Activated naive CD8-positive, alpha-beta T cell treated with anti-CD3 and anti-CD28 coated beads for 36 hours (primary cell): ENCODE results near the gene HTRA3. TPM values are rescaled to one million over a fixed set of nuclear protein-coding genes. Genes with fewer than 3 reads are reported as not detected.

Source experiments
- DNase-seq: peaks from one replicate; pipeline ENCODE4 v3.0.0; 2021
- H3K27ac Mint-ChIP-seq: one replicate; pipeline ENCODE4 v1.8.0; 2022; ENCODE audit warnings: mild to moderate bottlenecking, moderate library complexity, mixed read lengths
- H3K27me3 Mint-ChIP-seq: one replicate; pipeline ENCODE4 v1.8.0; 2022; ENCODE audit warnings: mild to moderate bottlenecking, mixed read lengths
- H3K36me3 Mint-ChIP-seq: one replicate; pipeline ENCODE4 v1.8.0; 2021; ENCODE audit warnings: mild to moderate bottlenecking, mixed read lengths
- H3K4me1 Mint-ChIP-seq: one replicate; pipeline ENCODE4 v1.8.0; 2021; ENCODE audit warnings: mixed read lengths
- H3K4me3 Mint-ChIP-seq: one replicate; pipeline ENCODE4 v1.8.0; 2022; ENCODE audit warnings: mild to moderate bottlenecking, moderate library complexity, mixed read lengths
- H3K9me3 Mint-ChIP-seq: one replicate; pipeline ENCODE4 v1.8.0; 2022; ENCODE audit warnings: mixed read lengths
- total RNA-seq, 2 experiments: library from RNA; stranded (reverse); gene quantifications; one replicate each; pipeline ENCODE4 v1.2.3, GENCODE V29; 2021

HTRA3 gene
- total RNA-seq, 2 experiments from 2014 or later: not detected

DNA sequence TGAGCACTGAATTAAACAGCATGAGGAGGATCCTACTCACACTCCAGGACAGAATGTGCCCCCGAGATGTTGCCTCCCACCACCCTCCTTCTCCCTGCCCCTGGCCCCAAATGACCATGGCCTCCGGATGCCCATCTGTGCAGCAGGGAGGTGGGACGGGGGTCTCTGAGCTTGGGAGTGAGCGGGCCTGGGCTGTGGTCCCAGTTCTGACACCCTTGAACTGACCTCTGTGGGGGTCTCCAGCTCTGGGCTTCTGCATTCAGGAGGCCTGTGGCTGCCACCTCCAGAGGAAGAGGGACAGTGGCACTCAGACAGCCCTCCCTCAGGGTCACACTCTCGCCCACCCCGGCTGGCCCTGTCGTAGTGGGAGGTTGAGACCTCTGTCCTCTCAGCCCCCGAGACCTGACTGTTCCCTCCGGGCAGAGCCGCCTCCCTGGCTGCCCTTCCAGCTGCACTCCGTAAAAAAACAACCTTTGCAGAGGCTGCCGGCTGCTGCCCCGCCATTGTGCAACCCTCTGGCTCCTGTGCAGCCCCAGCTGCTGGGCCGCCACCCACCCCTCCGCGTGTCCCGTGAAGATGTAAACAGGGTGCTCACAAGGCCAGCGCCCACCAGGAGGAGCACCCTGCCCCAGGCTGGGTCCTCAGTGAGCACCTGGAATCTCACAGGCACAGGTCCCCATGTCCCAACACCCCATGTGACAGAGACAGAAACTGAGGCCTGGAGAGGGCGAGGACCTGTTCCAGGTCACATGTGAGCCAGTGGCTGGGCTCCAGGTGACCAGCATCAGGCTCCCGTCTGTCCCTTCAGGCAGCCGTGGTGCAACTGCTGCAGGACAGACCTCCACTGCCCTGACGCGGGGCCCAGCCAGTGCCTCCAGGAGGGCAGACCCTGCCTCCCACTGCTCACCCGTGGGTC, 39.6 kb downstream of the HTRA3 start:
- Mint-ChIP-seq H3K9me3 (peaks cover 9% of the 10 kb centered on the region), H3K27ac (no peak overlapping the region), H3K4me1 (no peaks in the 10 kb centered on the region), H3K36me3 (no peaks in the 10 kb centered on the region), H3K27me3 (no peaks in the 10 kb centered on the region), H3K4me3 (no peak overlapping the region)
- no peak for DNase-seq

DNA sequence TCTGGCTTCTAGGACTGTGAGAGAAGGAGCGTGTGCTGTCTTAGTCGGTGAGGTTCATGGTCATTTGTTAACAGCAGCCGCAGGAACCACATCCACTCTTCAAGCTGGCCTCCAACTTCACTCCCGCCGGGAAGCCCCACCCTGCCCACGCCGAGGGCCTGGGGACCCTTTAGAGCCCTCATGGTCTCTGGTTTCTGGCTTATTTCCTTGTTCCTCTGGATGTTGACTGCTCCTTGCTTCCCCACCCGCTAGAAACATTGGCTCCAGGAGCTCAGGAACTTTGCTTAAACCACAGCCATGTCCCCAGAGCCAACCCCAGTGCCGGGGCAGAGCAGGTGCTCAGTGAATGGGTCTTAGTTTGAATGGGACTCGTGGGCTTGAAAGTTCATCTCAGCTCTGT, 40.8 kb downstream of the HTRA3 start:
- H3K4me1 Mint-ChIP-seq: no peaks in the 10 kb centered on the region
- H3K36me3 Mint-ChIP-seq: no peaks in the 10 kb centered on the region
- DNase-seq: no peak
- H3K27me3 Mint-ChIP-seq: no peaks in the 10 kb centered on the region
- no peak overlapping the region for H3K27ac Mint-ChIP-seq
- peaks cover 9% of the 10 kb centered on the region for H3K9me3 Mint-ChIP-seq
- no peak overlapping the region for H3K4me3 Mint-ChIP-seq

DNA sequence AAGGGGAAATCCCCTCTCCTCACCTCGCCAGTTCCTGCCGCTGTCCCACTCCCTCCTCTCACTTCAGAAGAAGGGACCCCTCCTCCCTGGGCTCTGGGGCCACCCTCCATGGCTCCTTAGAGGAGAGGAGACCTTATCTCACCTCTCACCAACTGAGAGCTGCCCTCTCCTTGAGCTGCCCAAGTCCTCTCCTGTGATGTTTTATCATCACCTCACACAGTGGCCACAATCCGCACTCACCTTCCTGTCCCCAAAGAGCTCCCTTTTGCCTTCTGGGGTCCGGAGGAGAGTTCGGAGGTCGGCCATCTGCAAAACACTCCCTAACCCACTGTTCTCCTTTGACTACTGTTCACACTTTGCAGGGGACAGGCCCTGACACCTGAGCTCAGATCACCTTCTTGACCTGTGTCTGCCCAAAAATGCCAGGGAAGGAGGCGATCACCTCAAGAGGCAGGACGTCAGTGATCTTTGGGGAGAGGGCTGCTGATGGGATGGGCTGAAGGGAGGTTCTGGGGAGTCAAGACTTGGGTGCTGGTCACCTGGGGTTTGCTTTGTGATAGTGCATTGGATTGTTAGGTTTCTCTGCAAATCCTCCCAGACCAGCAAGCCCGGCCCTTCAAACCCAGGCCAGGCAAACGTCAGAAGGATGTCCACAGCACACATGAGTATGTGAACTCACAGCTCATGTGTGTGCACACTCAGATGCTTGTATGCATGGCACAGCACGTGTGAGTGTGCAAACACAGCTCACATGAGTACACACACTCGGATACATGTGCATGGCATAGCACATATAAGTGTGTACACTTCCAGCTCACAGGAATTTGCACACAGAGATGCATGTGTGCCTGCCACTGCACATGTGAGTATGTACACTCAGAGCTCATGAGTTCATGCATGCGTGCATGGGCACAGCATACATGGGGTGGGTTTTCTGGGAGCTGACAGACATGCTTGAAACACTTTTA, 41.8 kb downstream of the HTRA3 start:
- H3K27me3 Mint-ChIP-seq: no peaks in the 10 kb centered on the region
- H3K4me1 Mint-ChIP-seq: no peaks in the 10 kb centered on the region
- no peak overlapping the region for H3K27ac Mint-ChIP-seq
- H3K4me3 Mint-ChIP-seq: no peak overlapping the region
- no peak for DNase-seq
- peaks cover 9% of the 10 kb centered on the region for H3K9me3 Mint-ChIP-seq
- H3K36me3 Mint-ChIP-seq: no peaks in the 10 kb centered on the region

DNA sequence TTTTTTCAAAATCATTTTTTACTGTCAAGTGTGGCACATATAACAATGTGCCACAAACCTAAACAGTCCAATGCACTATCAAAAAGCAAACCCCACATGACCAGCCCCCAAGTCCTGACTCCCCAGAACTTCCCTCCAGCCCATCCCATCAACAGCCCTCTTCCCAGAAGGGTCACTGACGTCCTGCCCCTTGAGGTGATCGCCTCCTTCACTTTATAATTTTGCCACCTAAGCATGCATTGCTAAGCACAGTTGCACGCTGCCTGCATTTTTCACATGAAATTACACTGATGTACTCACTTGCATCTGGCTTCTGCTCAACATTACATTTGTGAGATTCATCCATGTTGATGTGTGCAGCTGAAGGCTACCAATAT, 42.5 kb downstream of the HTRA3 start:
- H3K4me1 Mint-ChIP-seq: no peaks in the 10 kb centered on the region
- no peaks in the 10 kb centered on the region for H3K27me3 Mint-ChIP-seq
- no peak for DNase-seq
- peaks cover 9% of the 10 kb centered on the region for H3K9me3 Mint-ChIP-seq
- no peaks in the 10 kb centered on the region for H3K36me3 Mint-ChIP-seq
- H3K4me3 Mint-ChIP-seq: no peak overlapping the region
- no peak overlapping the region for H3K27ac Mint-ChIP-seq

DNA sequence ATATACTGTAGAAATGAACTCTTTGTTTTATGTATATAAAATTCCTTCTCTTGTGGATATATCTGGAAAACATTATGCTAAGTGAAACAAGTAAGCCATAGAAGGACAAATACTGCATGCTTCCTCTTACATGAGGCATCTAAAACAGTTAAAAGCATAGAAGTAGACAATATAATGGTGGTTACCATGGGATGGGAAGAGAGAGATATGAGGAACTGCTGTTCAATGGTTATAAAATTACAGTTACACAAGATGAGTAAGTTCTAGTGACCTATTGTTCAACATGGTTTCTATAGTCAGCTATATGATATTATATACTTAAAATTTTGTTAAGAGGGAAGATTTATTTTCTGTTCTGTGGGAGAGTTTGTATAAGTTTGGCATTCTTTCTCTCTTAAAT, 43.4 kb downstream of the HTRA3 start:
- peaks cover 9% of the 10 kb centered on the region for H3K9me3 Mint-ChIP-seq
- DNase-seq: no peak
- H3K4me1 Mint-ChIP-seq: no peaks in the 10 kb centered on the region
- no peaks in the 10 kb centered on the region for H3K36me3 Mint-ChIP-seq
- H3K27me3 Mint-ChIP-seq: no peaks in the 10 kb centered on the region
- no peak overlapping the region for H3K4me3 Mint-ChIP-seq
- H3K27ac Mint-ChIP-seq: no peak overlapping the region

DNA sequence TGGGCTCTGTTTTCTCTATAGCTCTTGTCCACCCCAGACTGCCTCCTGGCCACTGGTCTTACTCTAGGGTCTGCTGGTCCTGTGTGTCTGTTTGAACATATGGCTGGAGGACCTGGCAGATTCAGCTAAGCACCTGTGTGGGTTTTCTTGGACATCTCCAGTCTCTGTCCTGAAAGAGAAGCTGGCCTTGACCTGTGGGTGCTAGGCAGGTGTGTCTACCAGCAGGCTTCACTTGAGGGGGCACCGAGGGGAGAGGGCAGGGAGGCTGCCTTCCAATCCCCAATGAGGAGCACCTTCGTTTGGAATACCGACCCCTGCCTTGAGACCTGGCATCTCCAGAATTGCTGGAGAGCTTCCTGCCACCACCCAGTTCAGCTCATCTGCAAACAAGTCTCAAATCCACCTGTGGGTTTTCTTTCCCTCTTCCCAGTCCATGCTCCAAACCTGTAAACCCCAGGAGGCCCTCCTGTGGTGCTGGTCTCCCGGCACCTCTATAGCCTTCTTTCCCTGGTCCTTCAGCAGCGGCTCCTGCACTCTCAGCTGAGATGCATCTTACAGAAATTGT, 45.2 kb downstream of the HTRA3 start:
- Mint-ChIP-seq H3K4me3 (no peak overlapping the region), H3K9me3 (peaks cover 9% of the 10 kb centered on the region), H3K36me3 (no peaks in the 10 kb centered on the region), H3K4me1 (no peaks in the 10 kb centered on the region), H3K27ac (no peak overlapping the region), H3K27me3 (no peaks in the 10 kb centered on the region)
- DNase-seq: no peak

DNA sequence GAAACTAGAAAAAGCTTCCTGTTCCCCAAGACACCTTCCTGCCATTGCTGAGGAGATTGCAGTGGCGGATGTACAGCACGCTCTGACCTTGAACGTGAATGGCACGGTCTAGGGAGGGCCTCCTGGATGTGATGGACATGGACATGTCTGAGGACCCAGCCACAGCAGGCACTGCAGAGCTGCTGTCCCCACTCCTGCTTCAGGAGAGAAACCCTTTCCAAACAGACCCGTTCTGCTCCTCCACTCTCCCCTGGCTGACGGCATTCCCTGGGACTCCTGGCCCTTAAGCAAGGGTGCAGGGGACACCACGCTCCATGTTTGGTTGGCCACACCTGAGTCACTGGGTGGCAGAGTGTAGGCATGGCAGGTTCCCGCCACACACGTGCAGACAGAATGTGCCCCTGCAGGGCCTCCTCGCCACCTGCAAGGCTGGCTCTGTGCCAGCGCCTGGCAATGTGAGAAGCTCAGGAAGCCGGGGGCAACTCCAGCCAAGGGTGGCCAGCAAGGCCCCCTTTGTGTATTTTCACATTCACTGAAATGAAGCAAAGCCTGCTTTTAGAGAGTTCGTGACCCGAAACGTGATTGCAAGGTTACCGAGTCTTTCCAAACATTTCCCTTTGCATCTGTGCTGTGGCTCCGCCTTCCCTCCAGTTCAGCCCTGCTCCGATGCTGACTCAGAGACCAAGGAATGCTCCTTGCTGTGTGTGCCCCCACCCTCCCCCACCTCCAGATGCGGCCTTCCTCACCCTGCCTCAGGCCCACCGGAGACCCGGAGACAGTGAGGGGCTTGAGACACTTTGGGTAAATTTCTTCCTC, 46.1 kb downstream of the HTRA3 start:
- no peaks in the 10 kb centered on the region for H3K36me3 Mint-ChIP-seq
- H3K27me3 Mint-ChIP-seq: no peaks in the 10 kb centered on the region
- no peaks in the 10 kb centered on the region for H3K4me1 Mint-ChIP-seq
- H3K4me3 Mint-ChIP-seq: no peak overlapping the region
- H3K27ac Mint-ChIP-seq: no peak overlapping the region
- no peak for DNase-seq
- H3K9me3 Mint-ChIP-seq: peaks cover 9% of the 10 kb centered on the region

DNA sequence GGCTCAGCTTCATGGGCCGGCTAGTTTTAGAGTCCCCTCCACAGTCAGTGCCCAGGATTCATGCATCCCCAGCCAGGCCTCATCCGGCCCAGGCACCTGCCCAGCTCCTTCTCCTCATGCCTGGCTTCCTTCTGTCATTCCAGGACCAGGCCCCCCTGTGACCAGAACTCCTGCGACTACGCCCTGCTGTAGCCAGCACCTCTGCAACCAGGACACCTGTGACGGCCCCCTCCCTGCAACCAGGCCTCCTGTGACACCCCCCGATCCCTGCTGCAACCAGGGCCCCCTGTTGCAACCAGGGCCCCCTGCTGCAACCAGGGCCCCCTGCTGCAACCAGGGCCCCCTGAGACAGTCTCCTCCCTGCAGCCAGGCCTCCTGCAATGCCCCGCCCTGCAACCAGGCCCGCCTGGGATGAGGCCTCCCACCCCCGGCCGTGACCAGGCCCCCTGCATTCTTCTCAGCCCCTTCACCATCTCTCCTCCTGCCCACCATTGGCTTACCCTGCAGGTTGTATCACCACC, 46.8 kb downstream of the HTRA3 start:
- no peak for DNase-seq
- peaks cover 9% of the 10 kb centered on the region for H3K9me3 Mint-ChIP-seq
- no peak overlapping the region for H3K4me3 Mint-ChIP-seq
- H3K4me1 Mint-ChIP-seq: no peaks in the 10 kb centered on the region
- no peaks in the 10 kb centered on the region for H3K27me3 Mint-ChIP-seq
- H3K27ac Mint-ChIP-seq: no peak overlapping the region
- H3K36me3 Mint-ChIP-seq: no peaks in the 10 kb centered on the region

DNA sequence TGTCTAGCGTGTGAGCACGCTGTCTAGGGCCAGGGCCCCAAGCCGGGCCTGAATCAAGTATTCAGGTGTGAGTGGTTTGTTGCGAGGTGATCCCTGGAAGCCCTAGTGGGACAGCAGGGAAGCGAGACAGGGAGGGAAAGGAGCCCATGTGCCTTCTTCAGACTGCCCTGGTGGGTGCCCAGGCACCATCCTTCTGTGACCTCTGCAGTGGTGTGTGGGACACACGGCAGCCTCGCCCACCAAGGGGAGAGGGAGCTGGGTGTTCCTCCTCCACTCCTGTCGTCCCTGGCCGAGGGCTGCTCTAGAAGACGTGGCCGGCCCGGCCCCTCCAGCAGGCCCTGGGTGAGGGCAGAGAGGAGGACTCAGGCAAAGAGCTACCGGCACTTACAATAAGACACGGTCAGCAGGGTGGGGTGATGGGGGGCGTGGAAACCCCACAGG, 47.4 kb downstream of the HTRA3 start:
- Mint-ChIP-seq H3K36me3 (no peaks in the 10 kb centered on the region), H3K4me3 (no peak overlapping the region), H3K9me3 (peaks cover 9% of the 10 kb centered on the region), H3K4me1 (no peaks in the 10 kb centered on the region), H3K27me3 (no peaks in the 10 kb centered on the region), H3K27ac (no peak overlapping the region)
- no peak for DNase-seq

DNA sequence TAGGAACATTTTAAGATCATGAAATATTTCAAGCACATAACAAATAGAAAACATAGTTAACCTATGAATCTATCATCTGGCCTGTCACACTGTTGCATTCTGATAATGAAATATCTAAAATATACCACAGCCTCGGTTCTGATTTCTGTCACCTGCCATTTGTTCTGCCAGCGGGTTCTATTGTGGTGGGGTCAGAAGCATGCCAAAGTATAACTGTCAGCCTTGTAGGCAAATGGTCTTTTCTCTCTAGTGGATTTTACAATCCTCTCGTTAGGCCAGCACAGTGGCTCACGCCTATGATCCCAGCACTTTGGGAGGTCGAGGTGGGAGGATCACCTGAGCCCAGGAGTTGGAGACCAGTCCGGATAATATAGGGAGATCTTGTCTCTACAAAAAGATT, 47.9 kb downstream of the HTRA3 start:
- Mint-ChIP-seq H3K4me3 (no peak overlapping the region), H3K27me3 (no peaks in the 10 kb centered on the region), H3K36me3 (no peaks in the 10 kb centered on the region), H3K27ac (no peak overlapping the region), H3K9me3 (peaks cover 5% of the 10 kb centered on the region), H3K4me1 (no peaks in the 10 kb centered on the region)
- no peak for DNase-seq

DNA sequence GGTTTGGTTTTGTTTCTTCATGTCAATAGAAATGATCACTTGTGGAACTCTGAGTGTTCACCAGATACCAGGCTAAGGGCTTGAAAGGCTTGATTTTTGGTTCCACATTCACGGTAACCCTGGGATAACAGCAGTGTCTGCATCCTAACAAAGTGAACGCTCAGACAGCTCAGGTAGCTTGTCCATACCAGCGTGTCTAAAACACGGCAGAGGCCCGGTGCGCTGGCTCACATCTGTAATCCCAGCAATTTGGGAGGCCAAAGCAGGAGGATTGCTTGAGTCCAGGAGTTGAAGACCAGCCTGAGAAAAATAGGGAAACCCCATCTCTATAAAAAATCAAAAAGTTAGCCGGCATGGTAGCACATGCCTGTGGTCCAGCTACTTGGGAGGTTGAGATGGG, 49.0 kb downstream of the HTRA3 start:
- Mint-ChIP-seq H3K36me3 (no peaks in the 10 kb centered on the region), H3K9me3 (peaks cover 2% of the 10 kb centered on the region)
- no peak for DNase-seq

DNA sequence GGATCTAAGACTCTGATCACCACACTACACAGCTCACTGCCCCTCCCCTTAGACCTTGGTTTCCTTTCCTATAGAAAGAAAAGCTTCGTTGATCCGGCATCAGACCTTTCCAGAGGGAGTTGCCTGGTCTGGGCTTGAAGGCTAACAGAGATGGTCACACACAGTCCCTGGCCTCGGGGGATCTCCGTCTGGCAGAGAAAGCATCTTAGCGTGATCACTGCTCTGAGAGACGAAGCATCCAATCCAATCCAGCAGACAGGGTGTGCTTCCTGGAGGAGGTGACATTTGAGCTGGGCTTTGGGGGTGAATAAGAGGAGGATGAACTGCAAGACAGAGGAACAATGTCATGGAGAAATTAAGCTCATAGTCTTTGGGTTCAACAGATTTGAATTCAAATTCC, 49.5 kb downstream of the HTRA3 start:
- no peaks in the 10 kb centered on the region for H3K27me3 Mint-ChIP-seq
- no peak overlapping the region for H3K27ac Mint-ChIP-seq
- H3K36me3 Mint-ChIP-seq: no peaks in the 10 kb centered on the region
- H3K9me3 Mint-ChIP-seq: no peaks in the 10 kb centered on the region
- no peaks in the 10 kb centered on the region for H3K4me1 Mint-ChIP-seq
- H3K4me3 Mint-ChIP-seq: no peak overlapping the region
- no peak for DNase-seq

More for the DNA sequence above, 49.0 kb downstream of the HTRA3 start:
- no peak overlapping the region for H3K27ac Mint-ChIP-seq
- no peaks in the 10 kb centered on the region for H3K4me1 Mint-ChIP-seq
- no peaks in the 10 kb centered on the region for H3K27me3 Mint-ChIP-seq
- no peak overlapping the region for H3K4me3 Mint-ChIP-seq

DNA sequence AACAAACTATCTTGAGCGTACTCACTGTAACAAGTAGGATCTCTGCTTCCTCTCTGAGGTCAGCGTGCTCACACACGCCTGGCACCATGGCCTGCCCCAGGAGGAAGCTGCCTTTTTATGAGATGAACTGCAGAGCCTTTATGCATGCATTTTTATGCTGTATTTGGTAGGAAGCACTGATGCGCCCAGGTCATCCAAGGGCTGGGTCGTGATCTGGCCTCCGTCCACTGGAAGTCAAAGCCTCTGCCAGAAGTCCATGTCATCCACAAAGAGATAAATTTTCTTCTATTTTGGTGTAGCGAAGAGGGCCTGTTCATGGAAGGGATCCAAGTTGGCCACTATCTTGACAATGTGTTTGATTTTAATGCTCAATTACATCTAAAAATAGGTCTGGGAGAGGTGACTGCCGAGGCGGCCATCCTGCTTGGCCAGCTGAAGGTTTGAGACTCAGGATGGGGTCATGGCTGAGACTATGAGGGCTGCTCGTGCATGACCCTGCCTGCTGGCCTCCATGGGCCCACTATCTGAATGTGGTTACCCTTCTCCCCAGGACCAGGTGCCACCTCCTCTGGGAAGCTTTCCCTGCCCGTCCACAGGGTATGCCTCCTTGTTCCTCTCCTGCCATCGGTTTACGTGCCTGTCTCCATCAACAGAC, 50.3 kb downstream of the HTRA3 start:
- Mint-ChIP-seq H3K4me3 (no peak overlapping the region), H3K4me1 (no peaks in the 10 kb centered on the region), H3K36me3 (no peaks in the 10 kb centered on the region), H3K9me3 (no peaks in the 10 kb centered on the region), H3K27ac (no peak overlapping the region), H3K27me3 (no peaks in the 10 kb centered on the region)
- no peak for DNase-seq

DNA sequence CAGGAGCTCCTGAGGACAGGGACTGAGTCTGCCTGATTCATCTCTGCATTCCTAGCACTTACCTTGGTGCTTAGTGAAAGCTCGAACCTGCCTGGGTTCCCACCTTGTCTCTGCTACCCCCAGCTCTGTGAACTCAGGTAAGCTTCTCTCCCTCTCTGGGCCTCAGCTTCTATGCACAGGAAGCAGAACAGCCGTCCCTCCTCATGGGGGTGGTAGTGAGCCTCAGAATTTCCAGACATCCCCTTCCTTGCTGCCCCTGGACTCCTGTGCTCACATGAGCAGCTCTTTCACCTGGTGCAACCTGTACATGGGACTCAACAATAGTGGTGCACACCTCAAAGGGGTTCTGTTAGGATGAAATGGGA, 50.8 kb downstream of the HTRA3 start:
- no peak for DNase-seq
- Mint-ChIP-seq H3K36me3 (no peaks in the 10 kb centered on the region), H3K27ac (no peak overlapping the region), H3K9me3 (no peaks in the 10 kb centered on the region), H3K4me3 (no peak overlapping the region), H3K27me3 (no peaks in the 10 kb centered on the region), H3K4me1 (no peaks in the 10 kb centered on the region)
